GM23338 (cell line): ENCODE data around the gene KIFAP3. TPM values are rescaled to one million over a fixed set of nuclear protein-coding genes. Genes with fewer than 3 reads are reported as not detected.

Experiments used
- ATAC-seq: fragments of 200-7000 bp; cut with Tn5 transposase; 3 replicates; pipeline ENCODE4 v1.9.1; 2020
- DNase-seq: peaks from one replicate; pipeline ENCODE4 v3.0.0-alpha.2; 2015; ENCODE audit warnings: low spot score
- H2AFZ ChIP-seq: fragments of 200-600 bp; sonication (generic); 2 replicates; pipeline ENCODE4 v1.8.0; 2016; ENCODE audit warnings: antibody characterized with exemption, mild to moderate bottlenecking, moderate library complexity
- H3F3A ChIP-seq: fragments of 200-600 bp; sonication (generic); replicated peaks from 2 replicates; pipeline ENCODE4 v1.8.0; 2017; ENCODE audit warnings: antibody characterized with exemption, mixed run types, low read depth
- H3K27ac ChIP-seq: fragments of 200-600 bp; sonication (generic); 2 replicates; pipeline ENCODE4 v1.6.1; 2016; ENCODE audit warnings: low read depth
- H3K27me3 ChIP-seq: fragments of 200-600 bp; sonication (generic); 2 replicates; pipeline ENCODE4 v1.8.0; 2016; ENCODE audit warnings: mild to moderate bottlenecking, mixed run types, moderate library complexity; ENCODE audit not compliant: insufficient read depth
- H3K36me3 ChIP-seq: fragments of 200-600 bp; sonication (generic); 2 replicates; pipeline ENCODE4 v1.8.0; 2016; ENCODE audit warnings: mild to moderate bottlenecking; ENCODE audit not compliant: insufficient read depth
- H3K4me1 ChIP-seq: fragments of 200-600 bp; sonication (generic); 2 replicates; pipeline ENCODE4 v1.8.0; 2016; ENCODE audit warnings: mild to moderate bottlenecking, moderate library complexity; ENCODE audit not compliant: insufficient read depth
- H3K4me2 ChIP-seq: fragments of 200-600 bp; sonication (generic); 2 replicates; pipeline ENCODE4 v1.7.1; 2017; ENCODE audit warnings: mixed run types
- H3K4me3 ChIP-seq: fragments of 200-600 bp; sonication (generic); 2 replicates; pipeline ENCODE4 v1.6.1; 2016; ENCODE audit warnings: mixed run types
- H3K79me2 ChIP-seq: fragments of 200-600 bp; sonication (generic); replicated peaks from 2 replicates; pipeline ENCODE4 v1.8.0; 2017; ENCODE audit warnings: mild to moderate bottlenecking; ENCODE audit not compliant: insufficient read depth
- H3K9me2 ChIP-seq: fragments of 200-600 bp; sonication (generic); 2 replicates; pipeline ENCODE4 v1.8.0; 2017; ENCODE audit not compliant: insufficient read depth
- H4K20me1 ChIP-seq: fragments of 200-600 bp; sonication (generic); replicated peaks from 2 replicates; pipeline ENCODE4 v1.8.0; 2017; ENCODE audit warnings: mild to moderate bottlenecking; ENCODE audit not compliant: insufficient read depth
- H3K27ac Mint-ChIP-seq: 2 replicates; pipeline ENCODE4 v1.8.0; 2020; ENCODE audit warnings: inconsistent platforms, mild to moderate bottlenecking, moderate library complexity, mixed read lengths
- H3K27me3 Mint-ChIP-seq: 3 replicates; pipeline ENCODE4 v1.8.0; 2022; ENCODE audit warnings: low read depth, mild to moderate bottlenecking, moderate library complexity, mixed read lengths, inconsistent platforms; ENCODE audit not compliant: insufficient read depth, poor library complexity
- H3K36me3 Mint-ChIP-seq: 3 replicates; pipeline ENCODE4 v1.8.0; 2021; ENCODE audit warnings: low read depth, mild to moderate bottlenecking, inconsistent platforms, moderate library complexity, mixed read lengths
- H3K4me1 Mint-ChIP-seq: 3 replicates; pipeline ENCODE4 v1.8.0; 2020; ENCODE audit warnings: mild to moderate bottlenecking, inconsistent platforms, mixed read lengths
- H3K4me3 Mint-ChIP-seq: 3 replicates; pipeline ENCODE4 v1.8.0; 2021; ENCODE audit warnings: moderate library complexity, mild to moderate bottlenecking, inconsistent platforms, mixed read lengths
- H3K9me3 Mint-ChIP-seq: 3 replicates; pipeline ENCODE4 v1.8.0; 2020; ENCODE audit warnings: moderate library complexity, mild to moderate bottlenecking, inconsistent platforms, mixed read lengths
- CREB1 ChIP-seq: fragments of 250-450 bp; sonication (Bioruptor Pico); IDR thresholded peaks from 2 replicates; pipeline ENCODE4 v1.5.0; 2020; ENCODE audit warnings: low read depth, mild to moderate bottlenecking, moderate library complexity
- CTCF ChIP-seq, 2 experiments: fragments of 200-600 bp in 1 of 2; sonication (generic) in 1 of 2; conservative IDR thresholded peaks; 2 replicates each; pipeline versions ENCODE4 v1.5.1 to v1.6.1; 2016 to 2017; ENCODE audit warnings: antibody characterized with exemption in 2 of 2, low read depth in 2 of 2, mild to moderate bottlenecking in 2 of 2, moderate library complexity in 1 of 2
- ETS1 ChIP-seq: IDR thresholded peaks from 2 replicates; pipeline ENCODE4 v1.6.1; 2016; ENCODE audit warnings: antibody characterized with exemption
- EZH2phosphoT487 ChIP-seq: fragments of 200-600 bp; sonication (generic); IDR thresholded peaks from one replicate; pipeline ENCODE4 v1.8.1; 2018; ENCODE audit warnings: antibody characterized with exemption; ENCODE audit not compliant: unreplicated experiment
- JUNB ChIP-seq: IDR thresholded peaks from one replicate; pipeline ENCODE4 v1.6.1; 2016; ENCODE audit warnings: antibody characterized with exemption; ENCODE audit not compliant: unreplicated experiment
- NANOG ChIP-seq: IDR thresholded peaks from 2 replicates; pipeline ENCODE4 v1.6.1; 2016; ENCODE audit warnings: antibody characterized with exemption, borderline replicate concordance
- POLR2AphosphoS5 ChIP-seq: IDR thresholded peaks from 2 replicates; pipeline ENCODE4 v1.6.1; 2016; ENCODE audit warnings: antibody characterized with exemption, low read depth
- STAT1 ChIP-seq: IDR thresholded peaks from one replicate; pipeline ENCODE4 v1.6.1; 2016; ENCODE audit warnings: antibody characterized with exemption; ENCODE audit not compliant: unreplicated experiment
- ZNF114 ChIP-seq: fragments of 250-450 bp; sonication (Bioruptor Pico); IDR thresholded peaks from 2 replicates; pipeline ENCODE4 v1.5.0; 2020; ENCODE audit warnings: mild to moderate bottlenecking, moderate library complexity
- ZNF331 ChIP-seq: fragments of 250-450 bp; sonication (Bioruptor Pico); IDR thresholded peaks from 2 replicates; pipeline ENCODE4 v1.5.0; 2020; ENCODE audit warnings: low read depth, mild to moderate bottlenecking, moderate library complexity
- ZNF462 ChIP-seq: fragments of 250-450 bp; sonication (Bioruptor Pico); IDR thresholded peaks from 2 replicates; pipeline ENCODE4 v1.5.0; 2020; ENCODE audit warnings: mild to moderate bottlenecking, moderate library complexity
- polyA plus RNA-seq: library from polyadenylated mRNA; unstranded; fragments of >200 nt; fragmentation: Nextera tagmentation; extraction: Ambion mirVana; gene quantifications from 2 replicates; pipeline ENCODE4 v1.2.1, GENCODE V29; 2016
- total RNA-seq: library from RNA; depleted of rRNA; stranded (reverse); fragments of >200 nt; shearing (Covaris generic); gene quantifications from 2 replicates; pipeline ENCODE4 v1.2.3, GENCODE V29; 2014

Gene KIFAP3
- total and polyA plus RNA-seq, 2 experiments from 2014 or later = 2.7 to 3.1 TPM

GRCh38 chr1:169985757-169986156 lies 88.7 kb downstream of the KIFAP3 start (continued):
- TF ChIP-seq ZNF462 (CRISPR knock-in tag) (no peak), CTCF (conservative IDR thresholded peaks at IDR 0.05; ENCODE audit: low read depth in 2 of 2) (no peak)

GRCh38 chr1:169974067-169974466 lies 100.4 kb downstream of the KIFAP3 start:
- peaks cover 5% of the 10 kb centered on the region; the same call in 1 of the 2 replicates for H3K4me1 ChIP-seq
- H3F3A ChIP-seq = no peaks in the 10 kb centered on the region
- H3K4me1 Mint-ChIP-seq = peaks cover 7% of the 10 kb centered on the region
- H2AFZ ChIP-seq = no peak overlapping the region
- H3K27ac Mint-ChIP-seq = no peak overlapping the region
- no peaks in the 10 kb centered on the region for H3K36me3 ChIP-seq
- H4K20me1 ChIP-seq = no peaks in the 10 kb centered on the region
- no peaks in the 10 kb centered on the region for H3K79me2 ChIP-seq
- H3K9me2 ChIP-seq = no peaks in the 10 kb centered on the region
- ATAC-seq (no peak), DNase-seq (no peak)
- no peaks in the 10 kb centered on the region for H3K36me3 Mint-ChIP-seq
- no peaks in the 10 kb centered on the region for H3K27me3 Mint-ChIP-seq
- no peak overlapping the region for H3K4me2 ChIP-seq
- no peak overlapping the region for H3K4me3 ChIP-seq
- H3K27me3 ChIP-seq = no peaks in the 10 kb centered on the region
- H3K27ac ChIP-seq = no peak overlapping the region
- H3K9me3 Mint-ChIP-seq = no peaks in the 10 kb centered on the region
- H3K4me3 Mint-ChIP-seq = no peak overlapping the region
- no peak for TF ChIP-seq CTCF (conservative IDR thresholded peaks at IDR 0.05; ENCODE audit: low read depth in 2 of 2)
- no peak for TF ChIP-seq STAT1
- no peak for TF ChIP-seq NANOG
- no peak for TF ChIP-seq ZNF114
- TF ChIP-seq JUNB = no peak
- TF ChIP-seq EZH2phosphoT487 = no peak
- TF ChIP-seq ETS1 = no peak
- TF ChIP-seq POLR2AphosphoS5 = no peak
- no peak for TF ChIP-seq CREB1
- TF ChIP-seq ZNF331 (CRISPR knock-in tag) = no peak
